GM12875 (cell line): ENCODE data around the gene C12orf76.

ENCODE experiments used
- H3K4me3 ChIP-seq: one replicate; pipeline ENCODE4 v1.5.1; 2011; ENCODE audit warnings: low read depth, low read length, control low read depth
- CTCF ChIP-seq: IDR thresholded peaks from 2 replicates; pipeline ENCODE4 v1.5.1; 2011; ENCODE audit warnings: low read depth, mild to moderate bottlenecking, control low read depth, inconsistent platforms, low read length, moderate library complexity, borderline replicate concordance; ENCODE audit not compliant: insufficient read depth

C12orf76 gene

DNA sequence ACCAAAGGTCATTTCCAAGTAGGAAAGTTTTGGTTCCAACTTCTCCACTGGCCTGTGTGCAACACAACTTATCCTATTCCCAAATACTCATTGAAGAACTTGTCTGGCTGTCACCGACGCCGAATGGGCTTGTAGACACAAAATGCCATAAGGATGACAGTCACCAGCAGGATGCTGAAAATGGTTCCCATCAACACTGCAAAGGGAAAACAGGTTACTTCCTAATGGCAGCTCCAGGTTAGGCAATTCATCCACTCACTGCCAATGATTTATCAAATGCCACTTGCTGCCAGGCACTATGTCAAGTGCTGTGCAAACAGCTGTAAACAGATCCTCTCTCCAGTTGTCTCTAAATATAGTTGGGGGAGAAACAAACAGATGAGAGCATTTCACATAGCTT, 6.1 kb downstream of the C12orf76 start:
- no peak overlapping the region for H3K4me3 ChIP-seq
- TF ChIP-seq CTCF: no peak

DNA sequence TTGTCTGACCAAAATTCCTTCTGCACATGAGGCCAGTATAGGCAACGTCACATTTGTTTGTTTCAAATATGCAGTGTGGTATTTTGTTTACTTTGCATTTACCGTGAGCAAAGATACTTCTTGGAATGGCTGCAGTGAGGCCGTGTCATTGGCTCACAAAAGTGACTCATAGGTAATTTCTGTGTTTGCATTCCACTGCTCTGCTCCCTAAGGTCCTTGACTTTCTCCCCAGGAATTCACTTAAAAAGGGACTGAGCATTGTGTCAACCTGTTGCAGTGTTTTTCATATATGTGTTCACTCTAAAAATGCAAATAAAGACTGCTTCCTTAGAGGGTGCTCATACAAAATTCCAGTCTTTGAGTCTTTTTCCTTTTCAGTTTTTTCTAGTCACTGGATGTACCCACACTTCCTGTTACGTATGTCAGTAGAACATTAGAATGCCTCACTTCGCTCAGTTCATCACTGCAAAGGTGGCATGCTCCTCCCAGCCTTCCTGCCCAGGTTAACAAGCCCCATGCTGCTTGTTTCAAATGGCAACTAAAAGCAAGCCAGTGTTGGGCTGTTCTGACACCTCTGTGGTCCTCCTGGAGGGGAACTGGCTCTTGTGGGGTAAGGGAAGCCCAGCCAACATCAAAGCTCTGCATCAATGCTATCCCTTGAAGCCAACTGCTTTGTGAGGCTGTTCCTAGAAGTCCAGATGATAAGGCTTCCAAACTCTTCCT, 9.1 kb downstream of the C12orf76 start:
- H3K4me3 ChIP-seq: no peak overlapping the region
- TF ChIP-seq CTCF: no peak

DNA sequence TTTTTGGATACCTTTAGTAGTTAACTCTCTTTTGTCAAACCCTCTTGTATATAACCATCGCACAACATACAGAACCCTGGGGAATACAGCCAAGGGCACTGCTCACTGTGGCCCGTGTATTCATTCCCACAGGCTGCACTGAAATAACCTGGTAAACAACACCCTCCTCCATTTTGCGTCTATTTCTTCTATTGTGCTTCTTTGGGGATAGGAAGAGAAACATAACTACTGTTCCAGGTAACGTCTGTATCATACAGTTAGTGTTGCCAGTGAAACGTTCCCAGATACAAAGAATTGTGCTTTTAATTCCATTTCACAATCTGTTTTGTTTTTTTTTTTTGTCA, 9.6 kb downstream of the C12orf76 start:
- TF ChIP-seq CTCF: no peak
- no peak overlapping the region for H3K4me3 ChIP-seq

GRCh38 chr12:110037315-110037714, 11.0 kb downstream of the C12orf76 start:
- no peak for TF ChIP-seq CTCF
- H3K4me3 ChIP-seq: no peak overlapping the region

DNA sequence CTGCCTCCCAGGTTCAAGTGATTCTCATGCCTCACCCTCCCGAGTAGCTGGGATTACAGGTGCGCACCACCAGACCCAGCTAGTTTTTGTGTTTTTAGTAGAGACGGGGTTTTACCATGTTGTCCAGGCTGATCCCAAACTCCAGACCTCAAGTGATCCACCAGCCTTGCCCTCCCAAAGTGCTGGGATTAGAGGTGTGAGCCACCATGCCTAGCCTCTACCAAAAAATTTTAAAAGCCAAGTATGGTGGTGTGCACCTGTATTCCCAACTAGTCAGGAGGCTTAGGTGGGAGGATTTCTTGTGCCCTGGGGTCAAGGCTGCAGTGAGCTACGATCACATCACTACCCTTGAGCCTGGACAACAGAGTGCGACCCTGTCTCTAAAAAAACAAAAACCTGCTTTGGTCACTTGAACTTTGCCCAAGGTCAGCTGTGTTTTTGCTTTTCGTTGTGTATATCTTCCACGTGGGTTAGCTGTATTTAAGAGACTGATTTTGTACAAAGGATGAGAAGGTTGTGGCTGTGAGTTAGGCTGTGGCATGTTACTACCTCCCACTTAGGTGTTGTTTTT, 12.7 kb downstream of the C12orf76 start:
- no peak for TF ChIP-seq CTCF
- H3K4me3 ChIP-seq: no peak overlapping the region

GRCh38 chr12:110033888-110034287, 14.4 kb downstream of the C12orf76 start:
- TF ChIP-seq CTCF: no peak
- H3K4me3 ChIP-seq: no peak overlapping the region

GRCh38 chr12:110029290-110029815, 19.0 kb downstream of the C12orf76 start:
- H3K4me3 ChIP-seq: no peak overlapping the region
- TF ChIP-seq CTCF: no peak
